ENCODE measurements around the gene CELA2A.
"Not testable (repeated sequence)": the region's sequence is repeated elsewhere in the genome, so short reads cannot be mapped to it uniquely, and the experiment has no call there.

CELA2A gene

DNA sequence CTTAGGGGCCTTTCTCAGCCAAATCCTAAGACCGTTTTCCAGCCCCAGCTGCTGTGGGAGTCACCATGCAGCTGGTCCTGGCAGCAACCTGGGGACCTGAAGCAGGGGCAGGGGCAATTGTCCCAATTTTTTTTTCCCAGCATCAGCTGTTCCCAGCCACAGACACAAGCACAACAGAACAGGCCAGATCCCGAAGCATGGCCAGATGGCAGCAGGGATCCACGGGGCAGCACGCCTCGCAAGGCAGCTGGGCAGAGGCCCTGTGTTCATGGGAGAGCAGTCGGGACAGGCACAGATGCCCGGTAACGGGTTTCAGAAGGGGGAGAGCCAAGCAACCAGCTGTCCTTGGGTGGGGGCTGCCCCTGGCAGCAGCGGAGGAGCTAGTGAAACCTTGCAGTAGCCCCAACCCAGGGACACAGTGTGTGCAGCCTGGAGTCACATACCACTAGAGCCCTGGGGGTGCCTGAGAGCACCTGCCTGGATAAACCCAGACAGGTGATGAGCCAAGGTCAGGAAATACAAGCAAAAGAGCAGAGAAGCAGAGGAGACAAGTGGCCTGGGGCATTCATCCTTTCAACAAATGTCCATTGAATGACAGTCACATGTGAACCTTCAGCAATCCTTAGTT lies 13.4 kb downstream of the CELA2A start:
- DNase-seq: peak; percentile 30

DNA sequence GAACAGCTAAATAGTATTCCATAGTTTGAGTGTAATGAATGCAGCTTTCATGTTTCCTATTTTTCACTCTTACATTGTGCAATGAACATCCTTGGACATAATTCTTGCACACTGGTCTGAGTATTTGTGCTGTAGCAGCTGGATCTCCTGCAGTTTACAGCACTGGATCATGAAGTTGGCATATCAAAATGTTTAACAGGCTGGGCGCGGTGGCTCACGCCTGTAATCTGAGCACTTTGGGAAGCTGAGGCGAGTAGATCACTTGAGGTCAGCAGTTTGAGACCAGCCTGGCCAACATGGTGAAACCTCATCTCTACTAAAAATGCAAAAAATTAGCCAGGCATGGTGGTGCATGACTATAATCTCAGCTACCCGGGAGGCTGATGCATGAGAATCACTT lies 14.5 kb downstream of the CELA2A start:
- DNase-seq: not testable (repeated sequence)

DNA sequence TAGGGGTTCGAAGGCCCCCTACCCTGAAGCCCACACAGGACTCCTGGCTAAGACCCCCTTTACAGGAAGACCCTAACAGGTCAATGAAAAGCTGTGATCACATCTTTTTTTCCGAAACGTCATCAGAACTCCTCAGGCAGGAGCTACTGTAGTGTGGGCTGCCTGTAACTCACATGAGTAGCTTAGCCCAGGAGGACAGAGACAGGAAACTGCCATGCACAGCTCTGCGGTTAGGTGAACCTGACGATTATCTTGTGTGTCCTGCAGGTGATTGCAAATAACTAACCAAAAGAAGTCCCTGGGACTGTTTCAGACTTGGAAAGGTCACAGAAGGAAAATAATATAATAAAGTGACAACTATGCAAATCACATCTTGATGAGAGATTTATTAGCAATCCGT lies 15.2 kb downstream of the CELA2A start:
- peak; percentile 66 for DNase-seq

DNA sequence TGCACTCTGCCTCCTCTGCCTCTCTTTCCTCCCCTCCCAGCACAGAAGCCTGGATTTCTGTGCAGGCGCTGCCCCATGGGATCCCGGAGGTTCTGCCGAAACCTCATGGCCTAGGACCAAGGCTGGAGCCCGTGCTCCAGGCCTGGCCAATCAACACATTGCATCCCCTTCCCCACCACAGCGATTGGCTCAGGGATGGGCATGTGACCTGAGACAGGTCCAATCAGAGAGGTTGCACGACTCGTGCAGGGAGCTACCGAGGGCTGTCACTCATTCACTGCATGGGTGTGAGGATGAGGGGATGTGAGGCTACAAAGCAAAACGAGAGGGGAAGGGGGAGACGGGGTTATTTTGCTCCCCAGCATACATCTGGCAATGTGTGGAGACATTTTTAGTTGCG lies 16.1 kb downstream of the CELA2A start:
- no peak for DNase-seq

DNA sequence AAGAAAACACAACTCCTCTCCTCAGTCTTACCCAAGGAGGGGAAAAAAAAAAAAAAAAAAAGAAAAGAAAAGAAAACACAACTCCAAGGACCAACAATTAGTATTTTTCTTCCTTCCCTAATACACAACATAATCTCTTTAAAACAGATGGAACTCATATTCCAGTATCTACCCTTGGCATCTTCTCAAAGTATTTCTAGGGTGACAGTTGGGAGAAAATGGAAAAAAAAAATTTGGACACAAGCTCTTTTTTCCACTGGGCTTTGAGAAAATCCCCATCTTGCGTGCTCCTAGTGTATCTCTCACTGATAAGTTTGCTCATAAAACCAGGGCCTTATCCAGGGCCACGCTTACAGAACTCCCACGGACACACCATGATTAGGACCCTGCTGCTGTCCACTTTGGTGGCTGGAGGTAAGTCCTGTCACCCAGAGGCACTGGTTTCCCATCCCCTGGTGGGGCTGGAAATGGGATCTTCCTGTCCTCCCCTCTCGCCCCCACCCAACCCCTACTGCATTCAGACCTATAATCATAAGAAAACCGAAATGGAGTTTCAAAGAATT lies 19.3 kb downstream of the CELA2A start, which contains the start of gene CELA2B:
Gene CELA2B, plus strand, starts transcription at position 353 of the 563 bp plus-strand sequence. Its CDS starts 22 bp downstream, at position 375.
- no peak for DNase-seq

DNA sequence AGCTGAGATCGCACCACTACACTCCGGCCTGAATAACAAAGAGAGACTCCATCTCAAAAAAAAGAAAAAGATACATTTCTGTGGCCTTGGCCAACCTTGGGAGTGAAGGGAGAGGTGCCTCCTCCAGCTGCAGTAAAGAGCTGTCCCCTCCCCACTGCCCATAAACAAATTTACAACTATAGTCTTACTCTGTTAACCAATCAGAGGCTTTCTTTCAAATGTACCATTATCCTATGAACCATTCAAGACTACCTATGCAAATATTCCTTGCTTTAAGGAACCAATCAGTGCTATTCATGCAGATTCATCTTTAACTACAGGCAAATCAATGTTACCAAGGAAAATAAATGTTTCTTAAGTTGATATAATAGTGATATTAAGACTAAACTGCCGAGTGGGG lies 20.4 kb downstream of the CELA2A start:
- no peak for DNase-seq

DNA sequence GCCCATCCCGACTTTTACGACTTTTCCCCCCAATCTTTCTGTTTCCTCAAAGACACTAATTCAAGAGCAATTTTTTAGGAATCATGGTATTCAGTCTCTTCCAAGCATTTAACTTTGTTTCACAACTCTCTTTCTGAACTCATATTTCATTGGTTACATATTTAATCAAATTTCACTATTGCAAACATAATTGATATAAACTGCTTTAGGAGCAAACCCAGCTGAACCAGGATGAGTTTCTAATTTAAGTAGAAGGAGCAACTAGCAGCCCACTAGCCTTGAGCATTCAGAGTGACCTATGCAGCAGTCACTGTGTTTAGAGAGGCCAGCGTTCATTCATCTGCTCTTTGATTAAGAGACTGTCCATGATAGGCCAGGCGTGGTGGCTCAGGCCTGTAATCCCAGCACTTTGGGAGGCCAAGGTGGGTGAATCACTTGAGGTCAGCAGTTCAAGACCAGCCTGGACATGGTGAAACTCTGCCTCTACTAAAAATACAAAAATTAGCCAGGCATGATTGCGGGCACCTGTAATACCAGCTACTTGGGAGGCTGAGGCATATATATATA lies 21.2 kb downstream of the CELA2A start:
- DNase-seq: no peak

DNA sequence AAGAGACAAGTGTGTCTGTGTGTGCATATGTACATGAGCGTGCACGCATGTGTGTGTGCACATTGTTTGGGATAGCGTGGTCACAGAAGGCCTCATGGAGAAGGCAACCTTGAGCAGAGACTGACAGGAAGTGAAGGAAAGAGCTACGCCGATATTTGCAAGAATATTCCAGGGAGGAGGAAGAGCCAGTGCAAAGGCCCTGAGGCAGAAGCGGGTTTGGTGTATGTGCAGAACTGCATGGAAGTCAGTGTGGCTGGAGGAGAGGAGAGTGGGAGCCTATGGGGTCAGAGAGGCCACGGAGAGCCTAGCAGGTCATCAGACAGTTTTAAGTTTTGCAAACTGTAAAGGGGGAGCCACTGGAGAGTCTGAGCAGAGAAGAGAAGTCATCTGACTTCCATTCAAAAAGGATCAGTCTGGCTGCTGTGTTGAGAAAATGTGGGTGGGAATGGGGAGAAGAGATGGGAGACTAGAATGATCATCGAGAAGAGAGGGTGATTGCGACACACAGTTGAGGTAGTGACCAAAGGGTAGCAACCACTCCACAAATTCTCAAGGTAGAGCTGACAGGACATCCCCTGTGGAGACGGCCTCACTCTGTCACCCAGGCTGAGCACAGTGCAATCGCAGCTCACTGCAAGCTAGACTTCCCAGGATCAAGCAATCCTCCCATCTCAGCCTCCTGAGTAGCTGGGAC lies 23.3 kb downstream of the CELA2A start:
- no peak for DNase-seq

DNA sequence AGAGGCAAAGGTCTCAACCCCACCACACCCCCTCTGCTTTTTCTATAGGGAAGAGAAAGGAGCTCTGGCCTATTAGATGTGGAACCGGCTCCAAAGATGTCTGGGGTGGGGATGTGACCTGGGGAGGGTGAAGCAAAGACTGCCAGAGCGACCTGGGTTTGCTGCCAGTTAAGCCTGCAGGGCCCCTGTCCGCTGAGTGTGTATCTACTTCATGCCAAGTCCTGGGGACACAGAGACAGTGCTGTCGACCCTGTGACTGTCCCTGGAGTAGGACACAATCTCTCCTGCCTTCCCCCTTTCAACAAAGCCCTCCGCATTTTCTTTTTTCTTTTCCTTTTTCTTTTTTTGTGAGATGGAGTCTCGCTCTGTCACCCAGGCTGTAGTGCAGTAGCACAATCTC lies 25.9 kb downstream of the CELA2A start:
- DNase-seq: not testable (repeated sequence)

DNA sequence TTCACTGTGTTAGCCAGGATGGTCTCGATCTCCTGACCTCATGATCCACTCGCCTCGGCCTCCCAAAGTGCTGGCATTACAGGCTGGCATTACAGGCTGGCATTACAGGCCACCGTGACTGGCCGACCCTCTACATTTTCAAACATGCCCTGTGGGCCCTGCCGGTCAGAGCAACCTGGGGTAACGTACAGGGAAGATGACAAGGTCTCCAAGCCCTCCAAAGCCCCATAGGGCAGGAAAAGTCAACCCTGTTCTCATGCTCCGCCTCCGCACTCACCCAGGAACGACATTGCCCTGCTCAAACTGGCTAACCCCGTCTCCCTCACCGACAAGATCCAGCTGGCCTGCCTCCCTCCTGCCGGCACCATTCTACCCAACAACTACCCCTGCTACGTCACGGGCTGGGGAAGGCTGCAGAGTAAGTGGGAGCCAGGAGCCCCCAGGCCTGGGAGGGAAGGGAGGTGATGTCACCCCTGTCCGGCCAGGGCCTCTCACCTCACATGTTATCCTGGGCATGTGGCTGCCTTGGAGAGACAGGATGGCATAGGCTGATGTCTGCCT lies 26.5 kb downstream of the CELA2A start:
- not testable (repeated sequence) for DNase-seq

DNA sequence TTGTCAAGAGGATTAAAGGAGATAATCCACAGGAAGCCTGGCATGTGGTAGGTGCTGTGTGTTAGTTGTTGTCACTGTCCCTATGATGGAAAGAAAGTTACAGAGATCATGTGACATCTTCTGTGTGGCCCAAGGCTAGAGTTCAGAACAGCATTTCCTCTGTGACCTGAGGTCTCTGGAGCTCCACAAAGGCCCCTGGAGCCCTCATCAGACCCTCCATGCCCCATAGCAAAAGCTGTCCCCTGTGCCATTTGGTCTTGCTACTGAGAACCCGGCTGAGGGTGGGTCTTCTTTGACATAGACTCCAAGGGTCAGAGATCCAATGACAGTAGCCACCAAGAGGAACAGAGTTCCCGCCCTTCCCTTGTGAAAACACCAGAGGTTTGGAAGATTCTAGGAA lies 27.4 kb downstream of the CELA2A start:
- no peak for DNase-seq

DNA sequence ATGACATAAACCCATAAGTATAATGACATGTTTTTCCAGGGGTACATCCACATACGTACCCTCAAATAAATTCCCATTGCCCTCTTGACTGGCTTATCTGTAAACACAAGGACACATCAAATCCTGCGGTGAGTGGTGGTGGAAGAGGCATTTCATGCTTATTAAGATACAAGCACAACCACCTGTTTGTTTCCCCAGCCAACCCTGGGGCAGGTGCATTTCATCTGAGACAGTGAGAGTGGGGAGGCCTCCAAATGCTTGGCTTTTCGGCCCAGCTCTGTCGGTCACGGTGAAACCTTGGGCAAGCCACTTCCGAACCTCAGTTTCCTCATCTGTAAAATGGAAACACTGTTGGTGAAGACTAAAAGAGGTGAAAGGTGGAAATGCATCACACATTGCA lies 27.9 kb downstream of the CELA2A start:
- not testable (repeated sequence) for DNase-seq

DNA sequence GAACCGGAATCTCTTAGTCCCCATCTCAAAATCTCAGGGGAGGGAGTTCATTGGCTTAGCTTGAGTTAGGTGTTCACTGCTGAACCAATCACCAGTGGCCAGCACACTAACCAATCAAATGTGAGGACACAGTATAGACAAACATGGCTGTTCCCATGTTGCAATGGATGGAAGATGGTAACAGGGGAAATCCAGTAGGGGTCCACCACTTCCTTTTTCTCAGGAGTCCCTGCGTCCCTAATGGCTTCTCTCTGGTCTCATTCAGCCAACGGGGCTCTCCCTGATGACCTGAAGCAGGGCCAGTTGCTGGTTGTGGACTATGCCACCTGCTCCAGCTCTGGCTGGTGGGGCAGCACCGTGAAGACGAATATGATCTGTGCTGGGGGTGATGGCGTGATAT lies 29.1 kb downstream of the CELA2A start:
- DNase-seq: no peak

DNA sequence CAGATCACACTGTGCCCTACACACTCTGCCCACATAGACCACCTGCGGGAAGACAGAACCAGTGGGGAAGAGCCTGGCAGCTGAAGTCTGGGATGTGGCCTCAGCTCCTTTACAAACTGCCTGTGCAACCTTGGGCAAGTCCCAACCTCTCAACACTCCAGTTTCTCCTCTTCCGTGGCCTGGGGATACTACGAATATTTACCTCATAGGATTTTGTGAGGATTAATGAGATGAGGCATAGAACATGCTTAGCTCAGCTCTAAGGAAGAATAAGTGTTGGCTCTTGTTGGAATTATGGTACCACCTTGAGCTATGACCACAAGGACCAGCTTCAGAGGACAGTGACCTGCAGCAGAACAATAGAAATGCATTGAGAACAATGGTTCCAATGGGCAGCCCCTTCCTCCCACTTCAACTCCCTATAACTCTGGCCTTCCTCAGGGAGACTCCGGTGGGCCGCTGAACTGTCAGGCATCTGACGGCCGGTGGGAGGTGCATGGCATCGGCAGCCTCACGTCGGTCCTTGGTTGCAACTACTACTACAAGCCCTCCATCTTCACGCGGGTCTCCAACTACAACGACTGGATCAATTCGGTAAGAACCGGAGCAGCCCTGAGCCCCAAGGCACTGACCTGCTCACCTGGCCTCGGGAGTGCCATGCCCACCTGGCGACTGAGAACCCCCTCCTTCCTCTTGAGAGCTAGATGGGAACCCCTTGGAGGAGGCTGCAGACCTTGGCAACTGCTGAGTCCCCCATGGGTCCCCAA lies 30.5 kb downstream of the CELA2A start:
- DNase-seq: not testable (repeated sequence)

DNA sequence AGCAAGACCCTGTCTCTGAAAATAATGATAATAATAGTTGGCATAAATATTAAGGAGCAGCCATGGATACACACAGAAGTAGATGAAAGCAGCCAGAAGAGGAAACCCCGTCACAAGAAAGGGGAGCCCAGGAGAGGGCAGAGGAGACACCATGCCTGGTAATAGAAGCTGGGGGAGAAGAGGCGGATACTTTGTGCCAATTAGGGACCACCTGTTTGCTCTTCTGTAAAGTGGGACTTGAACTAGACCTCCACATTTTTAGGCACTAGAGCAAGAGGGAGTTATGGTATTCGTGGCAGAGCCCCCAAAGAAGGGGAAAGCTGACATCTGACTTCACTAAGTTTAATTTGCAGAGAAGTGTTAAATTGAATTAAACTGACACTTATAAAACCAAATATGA lies 31.8 kb downstream of the CELA2A start:
- DNase-seq: no peak

DNA sequence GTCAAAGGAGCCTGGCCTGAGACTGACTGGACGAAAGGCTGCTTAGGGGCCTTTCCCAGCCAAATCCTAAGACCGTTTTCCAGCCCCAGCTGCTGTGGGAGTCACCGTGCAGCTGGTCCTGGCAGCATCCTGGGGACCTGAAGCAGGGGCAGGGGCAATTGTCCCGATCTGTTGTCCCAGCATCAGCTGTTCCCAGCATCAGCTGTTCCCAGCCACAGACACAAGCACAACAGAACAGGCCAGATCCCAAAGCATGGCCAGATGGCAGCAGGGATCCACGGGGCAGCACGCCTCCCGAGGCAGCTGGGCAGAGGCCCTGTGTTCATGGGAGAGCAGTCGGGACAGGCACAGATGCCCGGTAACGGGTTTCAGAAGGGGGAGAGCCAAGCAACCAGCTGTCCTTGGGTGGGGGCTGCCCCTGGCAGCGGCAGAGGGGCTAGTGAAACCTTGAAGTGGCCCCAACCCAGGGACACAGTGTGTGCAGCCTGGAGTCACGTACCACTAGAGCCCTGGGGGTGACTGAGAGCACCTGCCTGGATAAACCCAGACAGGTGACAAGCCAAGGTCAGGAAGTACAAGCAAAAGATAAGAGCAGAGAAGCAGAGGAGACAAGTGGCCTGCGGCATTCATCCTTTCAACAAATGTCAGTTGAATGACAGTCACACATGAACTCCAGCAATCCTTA lies 32.7 kb downstream of the CELA2A start:
- DNase-seq: no peak

DNA sequence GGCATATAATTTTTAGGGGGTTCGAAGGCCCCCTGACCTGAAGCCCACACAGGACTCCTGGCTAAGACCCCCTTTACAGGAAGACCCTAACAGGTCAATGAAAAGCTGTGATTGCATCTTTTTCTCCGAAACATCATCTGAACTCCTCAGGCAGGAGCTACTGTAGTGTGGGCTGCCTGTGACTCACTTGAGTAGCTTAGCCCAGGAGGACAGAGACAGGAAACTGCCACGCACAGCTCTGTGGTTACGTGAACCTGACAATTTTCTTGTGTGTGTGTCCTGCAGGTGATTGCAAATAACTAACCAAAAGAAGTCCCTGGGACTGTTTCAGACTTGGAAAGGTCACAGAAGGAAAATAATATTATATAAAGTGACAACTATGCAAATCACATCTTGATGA lies 34.5 kb downstream of the CELA2A start:
- DNase-seq: not testable (repeated sequence)

DNA sequence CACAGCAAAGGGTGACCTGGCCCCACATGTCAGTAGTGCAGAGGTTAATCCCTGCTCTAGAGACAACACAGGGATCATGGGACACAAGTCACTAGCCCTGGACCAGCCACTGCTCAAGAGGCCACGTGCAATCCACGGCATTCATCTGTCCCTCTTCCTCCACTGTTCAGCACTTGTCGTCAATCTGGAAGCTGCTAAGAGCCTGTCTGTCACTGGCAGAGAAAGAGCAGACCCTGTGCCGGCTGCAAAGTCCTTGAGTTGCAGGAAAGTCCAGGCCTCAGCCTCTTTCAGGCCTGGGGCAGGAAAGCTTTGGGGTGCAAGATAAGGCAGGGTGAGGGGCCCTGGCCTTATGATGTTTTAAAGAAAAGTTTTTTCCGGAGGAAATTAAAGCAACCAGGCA lies 36.1 kb downstream of the CELA2A start:
- no peak for DNase-seq

DNA sequence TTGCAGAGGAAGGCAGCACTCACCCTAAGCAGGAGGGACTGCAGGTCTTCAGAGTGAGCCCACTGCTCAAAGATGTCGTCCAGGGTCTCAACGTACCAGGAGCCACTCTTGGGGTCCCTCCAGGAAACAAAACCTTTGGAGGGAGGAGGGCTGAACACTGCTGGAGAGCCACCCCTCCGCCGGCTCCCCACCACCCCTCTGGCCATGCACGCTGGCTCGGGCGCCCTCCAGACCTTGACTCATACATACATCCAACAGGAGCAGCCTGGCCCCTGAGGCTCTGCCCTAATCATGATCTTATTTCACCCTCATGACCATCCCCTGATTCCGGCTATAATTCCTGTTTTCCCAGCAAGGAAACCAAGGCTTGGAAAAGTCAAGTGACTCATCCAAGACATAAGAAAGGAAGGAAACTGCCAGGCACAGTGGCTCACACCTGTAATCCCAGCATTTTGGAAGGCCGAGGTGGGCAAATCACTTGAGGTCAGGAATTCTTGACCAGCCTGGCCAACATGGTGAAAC lies 37.4 kb downstream of the CELA2A start:
- no peak for DNase-seq

DNA sequence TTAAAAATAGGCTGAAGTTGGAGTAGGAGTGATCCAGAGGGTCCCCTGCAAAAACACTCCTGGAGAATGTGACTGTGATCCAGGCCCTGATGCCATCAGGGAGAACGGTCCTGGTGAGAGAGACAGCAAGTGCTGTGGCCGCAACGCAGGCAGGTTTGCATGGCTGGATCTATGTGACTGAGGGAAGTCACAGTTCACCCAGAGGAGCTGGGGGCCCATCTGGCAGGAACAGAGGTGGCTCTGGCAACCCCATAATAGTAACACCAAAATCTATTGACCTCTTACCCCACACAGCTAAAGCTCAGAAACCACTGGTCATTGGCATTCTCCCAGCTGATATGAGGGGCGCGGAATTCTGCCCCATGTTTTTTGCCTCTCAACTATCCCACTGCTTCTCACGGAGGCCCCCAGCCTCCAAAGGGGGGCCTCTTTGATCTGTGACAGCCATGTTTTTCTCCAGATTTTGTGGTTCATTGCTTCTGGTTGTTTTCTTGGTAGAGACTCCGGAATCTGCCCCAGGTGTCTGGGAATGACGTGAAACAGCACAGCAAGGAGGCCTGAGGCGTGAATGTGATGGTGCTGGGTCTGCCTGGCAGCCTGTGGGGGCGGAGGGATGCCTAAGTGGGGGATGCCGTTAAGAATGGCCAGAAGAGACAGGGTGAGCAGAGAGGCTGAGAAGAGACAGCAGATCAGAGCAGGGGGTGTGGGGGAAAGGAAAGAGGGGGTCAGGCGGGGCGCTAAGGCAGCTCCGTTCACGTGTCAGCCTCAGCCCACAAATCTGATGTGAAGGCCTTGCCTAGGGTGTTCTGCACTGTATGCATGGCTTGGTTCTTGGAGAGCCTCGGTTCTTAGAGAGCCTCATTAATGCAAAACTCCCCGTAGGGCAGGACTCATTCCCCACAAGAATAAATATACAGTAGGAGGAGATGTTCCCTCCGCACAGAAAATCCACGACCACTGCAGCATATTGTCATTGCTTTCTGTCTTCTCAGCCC lies 43.9 kb downstream of the CELA2A start:
- no peak for DNase-seq

All from RPMI8226 (cell line).